CD8-positive, alpha-beta memory T cell (primary cell): Measurements from ENCODE around the gene LSP1. TPM values are rescaled to one million over a fixed set of nuclear protein-coding genes. Genes with fewer than 3 reads are reported as not detected.
A peak's percentile ranks its signal among the peaks of the same experiment; 100 is the strongest.

Source experiments
- CTCF ChIA-PET: fragments of 350-600 bp; sonication (Branson Sonifier 250); formaldehyde crosslinking; loops from one replicate; lab custom pipeline; 2021; ENCODE audit warnings: antibody characterized with exemption; lab: Charles Lee
- POLR2A ChIA-PET: fragments of 350-600 bp; sonication (Branson Sonifier 250); formaldehyde crosslinking; loops from one replicate; lab custom pipeline; 2021; ENCODE audit warnings: antibody characterized with exemption; lab: Charles Lee
- DNase-seq, 5 donors: peaks; one replicate each; pipeline versions ENCODE4 v3.0.0 to v3.0.0-alpha.2; 2020 to 2022; ENCODE audit warnings: mixed read lengths in 1 of 5
- H3K27ac ChIP-seq: one replicate; pipeline ENCODE4 v1.7.0; 2013; ENCODE audit warnings: low read depth, mild to moderate bottlenecking, low read length, moderate library complexity
- H3K27me3 ChIP-seq: 2 replicates; pipeline ENCODE4 v1.7.0; 2013; ENCODE audit warnings: low read length, mild to moderate bottlenecking; ENCODE audit not compliant: insufficient read depth, poor library complexity, severe bottlenecking
- H3K36me3 ChIP-seq: 2 replicates; pipeline ENCODE4 v1.7.0; 2013; ENCODE audit warnings: mild to moderate bottlenecking, low read length, moderate library complexity; ENCODE audit not compliant: insufficient read depth
- H3K4me1 ChIP-seq: 2 replicates; pipeline ENCODE4 v1.7.0; 2013; ENCODE audit warnings: mild to moderate bottlenecking, low read length, moderate library complexity; ENCODE audit not compliant: insufficient read depth
- H3K4me3 ChIP-seq: 2 replicates; pipeline ENCODE4 v1.7.0; 2013; ENCODE audit warnings: mild to moderate bottlenecking, low read length
- H3K9me3 ChIP-seq: 2 replicates; pipeline ENCODE4 v1.7.0; 2013; ENCODE audit warnings: mild to moderate bottlenecking, low read length
- H3K27ac Mint-ChIP-seq, 8 donors: one replicate each; pipeline ENCODE4 v1.8.0; 2020 to 2021; ENCODE audit warnings: mixed read lengths in 8 of 8, mild to moderate bottlenecking in 6 of 8, inconsistent platforms in 3 of 8, moderate library complexity in 3 of 8
- H3K27me3 Mint-ChIP-seq, 2 donors: one replicate each; pipeline ENCODE4 v1.8.0; 2020 to 2021; ENCODE audit warnings: mixed read lengths in 2 of 2, mild to moderate bottlenecking in 1 of 2, moderate library complexity in 1 of 2
- H3K36me3 Mint-ChIP-seq, 3 donors: one replicate each; pipeline ENCODE4 v1.8.0; 2020 to 2021; ENCODE audit warnings: mixed read lengths in 3 of 3, inconsistent platforms in 1 of 3, mild to moderate bottlenecking in 1 of 3
- H3K4me1 Mint-ChIP-seq, 3 donors: one replicate each; pipeline ENCODE4 v1.8.0; 2020 to 2021; ENCODE audit warnings: mixed read lengths in 3 of 3, inconsistent platforms in 1 of 3, mild to moderate bottlenecking in 1 of 3
- H3K4me3 Mint-ChIP-seq, 7 donors: one replicate each; pipeline ENCODE4 v1.8.0; 2020 to 2021; ENCODE audit warnings: mixed read lengths in 7 of 7, mild to moderate bottlenecking in 6 of 7, moderate library complexity in 4 of 7, inconsistent platforms in 2 of 7
- H3K9me3 Mint-ChIP-seq, 5 donors: one replicate each; pipeline ENCODE4 v1.8.0; 2020 to 2022; ENCODE audit warnings: mixed read lengths in 5 of 5, mild to moderate bottlenecking in 3 of 5, moderate library complexity in 2 of 5, inconsistent platforms in 1 of 5
- polyA plus RNA-seq: library from polyadenylated mRNA; unstranded; fragments of 300-500 nt; fragmentation: Illumina TruSeq; gene quantifications from one replicate; pipeline ENCODE4 v1.2.3, GENCODE V29; 2021
- total RNA-seq, 2 experiments: library from RNA; stranded (reverse); gene quantifications; one replicate each; pipeline ENCODE4 v1.2.3, GENCODE V29; 2021

LSP1 gene
- total and polyA plus RNA-seq, 3 experiments from 2014 or later: 226 to 496 (median 230) TPM

DNA sequence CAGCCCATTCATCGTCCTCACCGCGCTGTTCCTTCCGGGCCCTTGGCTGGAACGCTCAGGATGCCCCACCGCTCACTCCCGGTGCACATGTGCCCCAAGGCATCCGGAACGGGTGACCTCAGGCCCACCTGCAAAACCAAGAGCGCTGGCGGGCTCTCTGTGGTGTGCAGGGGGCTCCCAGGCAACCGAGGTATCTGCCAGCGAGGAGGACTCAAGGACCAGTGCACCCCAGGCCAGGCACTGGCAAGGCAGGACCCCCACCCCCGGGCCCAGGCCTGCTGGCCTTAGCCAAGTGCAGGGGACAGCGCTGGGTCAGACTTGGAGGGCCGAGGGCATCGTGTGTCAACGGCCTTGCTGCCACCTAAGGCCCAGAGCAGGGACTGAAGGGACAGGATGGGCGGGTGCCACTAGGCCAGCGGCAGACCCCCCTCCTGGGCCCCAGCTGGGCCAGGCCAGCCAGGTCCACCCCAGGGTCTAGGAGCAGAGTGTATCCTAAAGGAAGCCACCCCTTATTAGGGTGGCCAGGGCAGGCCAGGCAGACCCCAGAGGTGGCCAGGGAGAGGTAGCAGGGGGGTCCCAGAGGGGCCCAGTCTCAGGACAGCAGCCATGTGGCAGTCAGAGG, 75.1 kb downstream of the LSP1 start:
- Mint-ChIP-seq H3K36me3 (no peaks in the 10 kb centered on the region), H3K27me3 (peaks cover 8 to 11% of the 10 kb centered on the region in 2 donors), H3K4me1 (peaks cover 5 to 9% (median 8%) of the 10 kb centered on the region in 3 donors), H3K27ac (no peak overlapping the region), H3K9me3 (no peaks in the 10 kb centered on the region), H3K4me3 (no peak overlapping the region)
- no peaks in the 10 kb centered on the region for H3K4me1 ChIP-seq
- H3K9me3 ChIP-seq: no peaks in the 10 kb centered on the region
- no peak overlapping the region for H3K27ac ChIP-seq
- POLR2A ChIA-PET: interaction anchor here (1.1 kb wide), 1 partner anchor 37 kb away, joined by 3 read pairs; the partner anchor contains the start of gene PRR33
- no peak for DNase-seq
- H3K27me3 ChIP-seq: no peaks in the 10 kb centered on the region
- CTCF ChIA-PET: no interaction called here
- H3K36me3 ChIP-seq: no peaks in the 10 kb centered on the region
- H3K4me3 ChIP-seq: no peak overlapping the region

DNA sequence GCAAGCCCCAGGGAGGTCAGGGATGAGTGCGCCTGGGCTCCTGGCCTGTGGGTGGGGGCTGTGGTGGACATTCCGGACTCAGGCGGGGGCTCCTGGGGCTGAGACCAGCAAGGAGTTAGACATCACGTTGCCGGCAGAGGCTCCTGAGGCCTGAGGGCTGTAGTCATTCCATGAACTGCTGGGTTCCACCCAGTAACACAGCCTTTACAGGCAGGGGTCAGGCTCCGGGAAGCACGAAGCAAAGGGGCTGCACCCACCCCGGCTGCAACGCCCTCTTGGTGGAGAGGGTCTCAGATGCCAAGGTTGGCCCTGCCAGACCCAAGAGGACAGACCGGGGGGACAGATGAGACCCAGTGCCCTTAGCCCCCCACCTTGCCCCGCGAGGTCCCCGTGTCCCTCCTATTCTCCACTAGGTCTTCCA, 75.6 kb downstream of the LSP1 start:
- Mint-ChIP-seq H3K9me3 (peaks cover 0 to under 1% (median 0%) of the 10 kb centered on the region in 5 donors), H3K4me3 (peak overlapping the region in 1 of 7 donors; percentile 40), H3K27ac (no peak overlapping the region), H3K27me3 (peaks cover 11 to 12% of the 10 kb centered on the region in 2 donors), H3K4me1 (peaks cover 5 to 8% (median 8%) of the 10 kb centered on the region in 3 donors), H3K36me3 (no peaks in the 10 kb centered on the region)
- H3K4me3 ChIP-seq: no peak overlapping the region
- DNase-seq: peak in 1 of 5 donors; percentile 42
- H3K27ac ChIP-seq: no peak overlapping the region
- no peaks in the 10 kb centered on the region for H3K9me3 ChIP-seq
- CTCF ChIA-PET: no interaction called here
- no peaks in the 10 kb centered on the region for H3K36me3 ChIP-seq
- H3K4me1 ChIP-seq: no peaks in the 10 kb centered on the region
- no peaks in the 10 kb centered on the region for H3K27me3 ChIP-seq
- POLR2A ChIA-PET: no interaction called here

DNA sequence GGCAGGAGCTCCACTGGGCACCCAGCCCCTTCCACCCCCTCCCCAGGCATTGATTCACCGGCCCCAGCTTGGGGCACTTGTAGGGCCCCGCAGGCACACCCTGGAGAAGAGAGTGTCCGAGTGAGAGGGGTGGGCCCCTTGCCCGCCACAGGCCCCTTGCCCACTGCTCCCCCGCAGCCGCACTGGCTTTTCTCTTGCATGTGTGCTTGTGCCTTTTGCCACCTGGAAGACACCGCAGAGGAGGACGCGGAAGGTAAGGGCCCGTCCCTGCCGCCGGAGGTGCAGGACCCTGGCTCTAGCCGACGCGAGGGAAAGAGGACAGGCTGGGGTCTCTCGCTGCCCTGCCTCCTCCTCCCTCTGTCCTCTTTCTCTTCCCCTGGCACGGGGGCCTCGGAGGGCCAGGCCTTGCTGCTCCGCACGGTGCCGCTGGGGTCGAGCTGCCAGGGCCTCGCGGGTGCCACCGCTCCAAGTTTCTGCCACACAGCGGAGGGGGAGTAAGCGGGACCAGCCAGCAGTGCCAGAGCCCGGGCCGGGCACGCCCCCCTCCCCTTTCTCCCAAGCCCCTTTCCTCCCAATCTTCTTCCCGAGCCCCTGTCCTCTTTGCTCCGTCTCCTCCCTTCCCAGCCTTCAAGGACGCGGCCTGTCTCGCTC, 76.1 kb downstream of the LSP1 start:
- Mint-ChIP-seq H3K4me1 (peaks cover 4 to 5% (median 4%) of the 10 kb centered on the region in 3 donors), H3K27me3 (peaks cover 9 to 10% of the 10 kb centered on the region in 2 donors), H3K9me3 (peaks cover 0 to 1% (median 0%) of the 10 kb centered on the region in 5 donors), H3K4me3 (no peak overlapping the region), H3K27ac (no peak overlapping the region), H3K36me3 (no peaks in the 10 kb centered on the region)
- DNase-seq: peak in 1 of 5 donors; percentile 43
- Histone ChIP-seq H3K27me3 (no peaks in the 10 kb centered on the region), H3K36me3 (no peaks in the 10 kb centered on the region), H3K9me3 (no peaks in the 10 kb centered on the region), H3K4me3 (no peak overlapping the region), H3K27ac (no peak overlapping the region), H3K4me1 (no peaks in the 10 kb centered on the region)
- POLR2A ChIA-PET: interaction anchor here (1.1 kb wide), 1 partner anchor 12 kb away, joined by 3 read pairs; no protein-coding TSS in a partner anchor
- CTCF ChIA-PET: no interaction called here

DNA sequence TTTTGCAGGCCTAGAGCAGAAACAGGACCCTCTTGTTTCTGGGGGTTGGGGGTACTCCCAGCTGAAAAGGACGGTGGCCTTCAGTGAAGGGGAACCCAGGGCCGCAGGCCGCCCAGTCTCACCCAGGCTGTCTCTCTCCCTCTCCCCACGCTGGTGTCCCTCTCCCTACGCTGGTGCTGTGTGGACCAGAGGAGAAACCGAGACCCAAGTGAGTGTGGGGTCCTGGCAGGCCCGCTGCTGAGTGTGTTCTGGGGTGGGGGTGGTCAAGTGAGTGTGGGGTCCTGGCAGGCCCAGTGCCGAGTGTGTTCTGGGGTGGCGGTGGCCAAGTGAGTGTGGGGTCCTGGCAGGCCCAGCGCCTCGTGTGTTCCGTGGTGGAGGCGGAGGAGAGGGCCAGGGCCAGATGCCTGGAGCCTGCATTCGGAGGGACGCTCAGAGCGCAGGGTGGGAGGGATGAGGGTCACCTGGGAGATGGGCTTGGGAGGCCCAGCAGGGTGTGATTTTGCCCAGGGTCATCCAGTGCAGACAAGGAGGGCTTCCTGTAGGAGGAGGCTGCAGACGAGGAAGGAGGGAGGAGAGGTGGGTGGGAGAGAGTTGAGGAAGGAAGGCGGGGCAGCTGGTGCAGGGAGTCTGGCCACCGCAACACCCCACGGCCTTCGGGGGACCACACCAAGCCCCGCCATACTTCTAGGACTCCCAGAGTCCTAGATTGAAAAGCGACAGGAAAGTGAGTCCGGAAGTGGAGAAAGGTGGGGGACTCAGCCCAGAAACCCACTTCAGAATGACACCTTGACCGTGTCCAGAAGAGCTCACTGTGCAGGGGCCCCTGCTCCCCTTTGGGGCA, 77.0 kb downstream of the LSP1 start:
- Histone ChIP-seq H3K9me3 (no peaks in the 10 kb centered on the region), H3K4me3 (no peak overlapping the region), H3K4me1 (no peaks in the 10 kb centered on the region), H3K27me3 (no peaks in the 10 kb centered on the region), H3K36me3 (no peaks in the 10 kb centered on the region), H3K27ac (no peak overlapping the region)
- H3K4me1 Mint-ChIP-seq: peaks cover 4 to 5% (median 4%) of the 10 kb centered on the region in 3 donors
- POLR2A ChIA-PET: interaction anchor here (1.1 kb wide), 1 partner anchor 13 kb away, joined by 3 read pairs; no protein-coding TSS in a partner anchor
- H3K27ac Mint-ChIP-seq: peak overlapping the region in 1 of 8 donors; percentile 66
- CTCF ChIA-PET: interaction anchor here (0.9 kb wide), 1 partner anchor 47 kb away, joined by 3 read pairs; no protein-coding TSS in a partner anchor
- DNase-seq: peak in 1 of 5 donors; percentile 36
- H3K36me3 Mint-ChIP-seq: peaks cover 0 to 2% (median 0%) of the 10 kb centered on the region in 3 donors
- peaks cover 0 to 1% (median 0%) of the 10 kb centered on the region in 5 donors for H3K9me3 Mint-ChIP-seq
- no peak overlapping the region for H3K4me3 Mint-ChIP-seq
- H3K27me3 Mint-ChIP-seq: peaks cover 9 to 10% of the 10 kb centered on the region in 2 donors

DNA sequence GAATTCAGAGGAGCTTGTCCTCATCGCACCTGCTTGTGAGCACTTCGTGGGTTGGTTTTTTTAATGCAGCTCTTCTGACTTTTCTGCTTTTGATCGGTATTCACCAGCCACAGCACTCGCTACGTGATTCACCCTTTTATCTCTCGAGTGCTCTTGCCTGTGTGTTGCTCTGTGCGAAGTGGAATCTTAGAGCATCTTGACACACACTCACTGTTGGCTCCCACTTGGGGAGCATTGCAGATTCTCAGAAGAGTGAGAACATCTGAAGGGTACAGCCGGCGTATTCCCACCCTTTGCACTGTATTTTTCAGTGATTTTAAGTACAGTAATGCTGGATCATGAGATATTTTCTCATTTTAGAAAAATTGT, 77.6 kb downstream of the LSP1 start:
- Mint-ChIP-seq H3K27me3 (peaks cover 9 to 10% of the 10 kb centered on the region in 2 donors), H3K9me3 (peaks cover 0 to 1% (median 0%) of the 10 kb centered on the region in 5 donors), H3K4me3 (no peak overlapping the region), H3K36me3 (peaks cover 0 to 2% (median 0%) of the 10 kb centered on the region in 3 donors), H3K4me1 (peaks cover 4 to 5% (median 4%) of the 10 kb centered on the region in 3 donors), H3K27ac (no peak overlapping the region)
- CTCF ChIA-PET: interaction anchor here (0.9 kb wide), 1 partner anchor 48 kb away, joined by 3 read pairs; no protein-coding TSS in a partner anchor
- DNase-seq: no peak
- no peak overlapping the region for H3K27ac ChIP-seq
- no peaks in the 10 kb centered on the region for H3K36me3 ChIP-seq
- no peak overlapping the region for H3K4me3 ChIP-seq
- POLR2A ChIA-PET: interaction anchor here (1.1 kb wide), 1 partner anchor 13 kb away, joined by 3 read pairs; no protein-coding TSS in a partner anchor
- no peaks in the 10 kb centered on the region for H3K27me3 ChIP-seq
- no peaks in the 10 kb centered on the region for H3K9me3 ChIP-seq
- no peaks in the 10 kb centered on the region for H3K4me1 ChIP-seq

DNA sequence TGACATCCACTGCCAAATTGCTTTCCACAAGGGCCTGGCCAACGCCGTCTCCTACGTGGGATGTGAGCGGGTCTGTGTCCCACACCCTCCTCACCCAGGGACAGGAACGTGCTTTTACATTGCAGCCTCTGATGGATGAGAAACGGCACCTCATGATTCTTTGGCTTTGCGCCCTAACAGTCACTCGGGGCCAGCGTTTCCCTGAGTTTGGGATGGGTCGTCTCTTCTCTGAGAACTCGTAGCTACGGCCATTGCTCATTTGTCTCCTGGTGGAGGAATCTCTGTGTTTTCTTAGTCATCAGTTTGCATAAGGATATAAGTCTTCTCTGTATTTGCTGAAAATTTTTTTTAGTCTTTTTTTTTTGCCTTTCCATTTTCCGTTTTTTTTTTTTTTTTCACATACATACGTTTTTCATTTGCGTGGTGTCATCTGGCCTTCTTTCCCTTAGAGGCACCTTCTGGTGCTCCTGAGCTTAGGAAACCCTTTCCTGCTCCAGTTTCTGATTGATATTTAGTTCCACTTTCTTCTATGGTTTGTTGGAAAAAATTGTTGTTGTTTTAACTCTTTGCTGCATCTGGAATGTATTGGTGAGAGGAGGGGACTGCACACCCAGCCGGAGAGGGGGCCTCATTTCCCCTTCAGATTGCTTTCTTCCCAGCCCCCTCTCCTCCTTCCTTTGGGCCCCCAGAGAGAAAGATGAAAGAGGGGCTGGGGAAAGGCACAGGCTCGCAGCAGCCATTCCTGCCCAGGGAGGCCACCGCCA, 78.6 kb downstream of the LSP1 start:
- POLR2A ChIA-PET: interaction anchor here (0.7 kb wide), 1 partner anchor 984 kb away, joined by 3 read pairs; no protein-coding TSS in a partner anchor
- H3K4me3 Mint-ChIP-seq: peak overlapping the region in 1 of 7 donors; percentile 27
- Histone ChIP-seq H3K4me3 (no peak overlapping the region), H3K27ac (no peak overlapping the region), H3K27me3 (no peaks in the 10 kb centered on the region), H3K4me1 (no peaks in the 10 kb centered on the region), H3K9me3 (no peaks in the 10 kb centered on the region), H3K36me3 (no peaks in the 10 kb centered on the region)
- CTCF ChIA-PET: no interaction called here
- no peak for DNase-seq
- H3K9me3 Mint-ChIP-seq: peaks cover 0 to 1% (median 0%) of the 10 kb centered on the region in 5 donors
- peaks cover 6 to 7% of the 10 kb centered on the region in 2 donors for H3K27me3 Mint-ChIP-seq
- peaks cover 0 to 2% (median 0%) of the 10 kb centered on the region in 3 donors for H3K36me3 Mint-ChIP-seq
- H3K4me1 Mint-ChIP-seq: peaks cover 4 to 5% (median 4%) of the 10 kb centered on the region in 3 donors
- no peak overlapping the region for H3K27ac Mint-ChIP-seq

DNA sequence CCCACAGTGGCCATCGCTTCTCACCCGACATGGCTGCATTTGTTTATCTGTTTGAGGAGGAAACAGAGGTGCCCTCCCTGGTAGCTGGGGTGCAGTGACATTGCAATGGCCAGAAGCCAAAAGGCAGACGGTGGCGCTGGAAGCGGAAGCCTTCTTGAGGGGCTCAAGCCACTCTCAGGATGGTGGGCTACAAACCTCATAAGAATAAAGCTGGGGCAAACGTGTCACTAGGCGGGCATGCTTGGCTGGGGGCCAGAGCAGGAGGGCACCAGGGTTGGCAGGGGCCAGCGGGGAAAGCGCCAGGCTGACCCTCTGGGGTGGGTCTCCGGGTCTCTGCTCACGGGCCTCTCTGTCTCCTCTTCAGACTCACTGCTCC, 79.2 kb downstream of the LSP1 start:
- ChIA-PET POLR2A (no interaction called here), CTCF (no interaction called here)
- H3K36me3 Mint-ChIP-seq: peaks cover 0 to 2% (median 0%) of the 10 kb centered on the region in 3 donors
- H3K4me1 ChIP-seq: no peaks in the 10 kb centered on the region
- no peaks in the 10 kb centered on the region for H3K9me3 ChIP-seq
- peaks cover 0 to 1% (median 0%) of the 10 kb centered on the region in 5 donors for H3K9me3 Mint-ChIP-seq
- H3K4me3 ChIP-seq: no peak overlapping the region
- no peak overlapping the region for H3K27ac Mint-ChIP-seq
- DNase-seq: peak in 1 of 5 donors; percentile 36
- peak overlapping the region in 1 of 7 donors; percentile 48 for H3K4me3 Mint-ChIP-seq
- peaks cover 3 to 7% of the 10 kb centered on the region in 2 donors for H3K27me3 Mint-ChIP-seq
- H3K36me3 ChIP-seq: no peaks in the 10 kb centered on the region
- no peaks in the 10 kb centered on the region for H3K27me3 ChIP-seq
- H3K27ac ChIP-seq: no peak overlapping the region
- peaks cover 4 to 5% (median 4%) of the 10 kb centered on the region in 3 donors for H3K4me1 Mint-ChIP-seq
